HG03095 (cell line): ENCODE measurements around the gene SYNE3.

ENCODE experiments used
- ATAC-seq: cut with Tn5 transposase; IDR thresholded peaks from one replicate; pipeline ENCODE4 v1.9.1; 2021; ENCODE audit warnings: moderate library complexity; ENCODE audit not compliant: unreplicated experiment

SYNE3 gene

DNA sequence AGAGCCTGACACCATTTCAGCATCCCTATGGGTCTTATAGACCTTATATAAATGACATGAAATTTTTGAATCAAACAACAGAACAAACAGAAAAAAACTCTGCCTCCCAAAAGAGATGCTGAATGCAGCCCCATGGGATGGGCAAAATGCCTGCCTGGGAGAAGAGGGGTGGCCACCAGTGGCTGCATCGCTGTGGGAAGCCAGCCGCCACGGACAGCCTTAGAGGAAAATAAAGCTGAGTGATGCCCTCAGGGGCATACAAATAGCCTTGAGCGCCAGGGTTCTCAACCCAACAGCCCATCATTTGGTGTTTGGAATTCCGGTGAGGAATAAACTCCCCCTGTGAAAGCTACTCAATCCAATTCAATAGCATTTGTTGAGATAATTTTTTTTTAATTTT lies 22.9 kb downstream of the SYNE3 start:
- ATAC-seq = no peak

DNA sequence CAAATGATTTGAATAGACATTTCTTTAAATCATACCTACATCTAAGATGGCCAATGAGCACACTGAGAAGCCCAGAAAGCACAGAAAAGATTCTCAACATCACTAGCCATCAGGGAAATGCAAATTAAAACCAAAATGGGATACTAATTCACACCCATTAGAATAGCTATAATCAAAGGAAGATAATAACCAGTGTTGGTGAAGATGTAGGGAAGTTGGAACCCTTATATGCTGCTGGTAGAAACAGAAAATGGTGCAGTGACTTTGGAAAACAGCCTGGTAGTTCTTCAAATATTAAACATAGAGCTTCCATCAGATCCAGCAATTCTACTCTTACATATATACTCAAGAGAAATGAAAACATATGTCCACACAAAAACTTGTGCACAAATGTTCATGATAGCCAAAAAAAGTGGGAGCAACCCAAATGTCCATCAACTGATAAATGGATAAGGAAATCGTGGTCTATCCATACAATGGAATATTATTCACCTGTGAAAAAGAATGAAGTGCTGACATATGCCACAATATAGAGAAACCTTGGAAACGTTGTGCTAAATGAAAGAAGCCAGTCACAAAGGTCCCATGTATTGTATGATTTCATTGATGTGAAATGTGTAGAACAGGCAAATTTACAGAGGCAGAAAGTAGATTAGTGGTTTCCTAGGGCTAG lies 24.4 kb downstream of the SYNE3 start:
- ATAC-seq = no peak

DNA sequence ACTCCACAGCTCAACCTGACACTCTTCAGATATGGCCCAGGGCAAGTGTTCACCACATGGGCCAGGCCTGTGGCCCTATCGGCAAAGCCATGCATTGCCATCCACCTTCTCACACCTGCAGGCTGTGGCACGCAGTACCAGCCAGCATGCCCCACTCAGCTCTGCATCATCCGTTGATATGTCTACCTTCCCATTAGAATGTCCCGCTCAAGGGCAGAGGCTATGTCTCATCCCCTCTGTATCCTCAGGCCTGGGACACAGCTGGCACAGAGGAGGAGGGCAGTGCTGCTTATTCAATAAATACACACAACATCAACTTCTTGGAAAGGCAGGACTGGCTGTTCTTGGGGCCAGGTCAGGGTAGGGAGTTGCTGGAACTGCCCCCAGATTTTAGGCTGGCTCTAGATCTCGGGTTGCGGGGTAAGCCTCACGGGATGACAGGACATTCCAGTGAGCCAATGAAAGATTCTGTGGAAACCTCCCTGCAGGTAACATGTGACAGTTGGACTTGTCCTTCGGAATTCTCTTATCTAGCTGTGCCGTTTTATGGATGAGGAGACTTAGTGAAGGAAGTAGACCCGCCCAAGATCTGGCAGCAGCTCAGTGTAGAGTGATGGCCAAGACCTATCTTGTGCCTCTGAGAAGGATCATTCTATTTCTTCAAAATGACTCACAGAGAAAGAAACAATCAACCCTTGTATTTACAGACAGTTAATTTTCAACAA lies 25.6 kb downstream of the SYNE3 start:
- no peak for ATAC-seq

DNA sequence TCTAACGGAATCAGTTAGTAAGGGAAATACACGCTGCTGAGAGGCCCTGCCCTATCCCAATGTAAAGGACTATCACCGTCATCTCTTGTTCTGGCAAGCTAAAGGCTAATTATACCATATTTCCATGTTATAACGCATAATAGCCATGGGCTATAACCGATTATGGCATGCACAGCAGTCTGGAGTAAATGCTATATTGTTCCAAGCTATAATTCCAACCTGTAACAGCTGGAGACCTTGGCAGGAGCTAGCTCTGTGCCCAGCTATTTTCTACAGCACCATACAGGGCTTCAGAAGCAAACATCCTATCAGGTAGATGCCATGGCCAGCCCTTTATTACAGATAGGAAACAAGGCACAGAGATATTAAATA lies 26.3 kb downstream of the SYNE3 start:
- no peak for ATAC-seq

DNA sequence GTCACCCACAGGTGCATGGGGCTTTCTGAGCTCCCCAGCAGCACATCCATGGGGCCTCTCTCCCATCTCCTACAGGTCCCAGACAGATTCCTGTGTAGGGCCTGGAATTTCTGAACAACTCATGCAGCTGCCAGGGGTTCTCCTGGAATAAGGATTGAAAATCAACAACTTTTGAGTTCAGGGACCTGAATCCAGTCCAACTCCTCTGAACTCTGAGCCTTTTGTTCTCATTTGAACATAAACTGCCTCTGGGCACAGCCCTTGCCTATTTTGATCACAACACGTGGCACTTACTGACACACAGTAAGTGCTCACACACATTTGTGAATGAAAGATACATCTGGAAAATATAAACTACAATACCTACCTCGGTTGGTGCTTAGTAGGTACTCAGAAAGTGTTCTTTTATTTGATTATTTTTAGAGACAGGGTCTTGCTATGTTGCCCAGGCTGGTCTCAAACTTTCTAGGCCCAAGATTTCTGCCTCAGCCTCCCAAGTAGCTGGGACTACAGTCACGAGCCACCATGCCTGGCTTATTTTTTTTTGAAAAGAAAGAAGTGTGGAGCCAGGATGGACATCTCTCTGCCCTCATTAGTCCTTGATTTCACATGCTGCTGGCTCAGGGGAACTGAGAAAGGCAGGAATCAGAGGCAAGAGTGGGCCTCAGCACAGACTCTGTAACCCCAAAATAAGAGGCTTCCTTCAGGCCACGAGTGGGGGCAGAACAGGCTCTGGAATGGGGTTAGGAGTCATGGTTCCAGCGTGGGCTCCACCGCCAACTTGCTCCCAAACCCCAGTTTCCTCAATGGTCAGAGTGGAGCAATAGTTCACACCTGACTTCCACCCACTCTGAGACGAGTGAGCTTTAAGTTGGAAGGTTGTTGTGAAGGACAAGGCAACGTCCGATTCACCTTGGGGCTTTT lies 27.0 kb downstream of the SYNE3 start:
- no peak for ATAC-seq

DNA sequence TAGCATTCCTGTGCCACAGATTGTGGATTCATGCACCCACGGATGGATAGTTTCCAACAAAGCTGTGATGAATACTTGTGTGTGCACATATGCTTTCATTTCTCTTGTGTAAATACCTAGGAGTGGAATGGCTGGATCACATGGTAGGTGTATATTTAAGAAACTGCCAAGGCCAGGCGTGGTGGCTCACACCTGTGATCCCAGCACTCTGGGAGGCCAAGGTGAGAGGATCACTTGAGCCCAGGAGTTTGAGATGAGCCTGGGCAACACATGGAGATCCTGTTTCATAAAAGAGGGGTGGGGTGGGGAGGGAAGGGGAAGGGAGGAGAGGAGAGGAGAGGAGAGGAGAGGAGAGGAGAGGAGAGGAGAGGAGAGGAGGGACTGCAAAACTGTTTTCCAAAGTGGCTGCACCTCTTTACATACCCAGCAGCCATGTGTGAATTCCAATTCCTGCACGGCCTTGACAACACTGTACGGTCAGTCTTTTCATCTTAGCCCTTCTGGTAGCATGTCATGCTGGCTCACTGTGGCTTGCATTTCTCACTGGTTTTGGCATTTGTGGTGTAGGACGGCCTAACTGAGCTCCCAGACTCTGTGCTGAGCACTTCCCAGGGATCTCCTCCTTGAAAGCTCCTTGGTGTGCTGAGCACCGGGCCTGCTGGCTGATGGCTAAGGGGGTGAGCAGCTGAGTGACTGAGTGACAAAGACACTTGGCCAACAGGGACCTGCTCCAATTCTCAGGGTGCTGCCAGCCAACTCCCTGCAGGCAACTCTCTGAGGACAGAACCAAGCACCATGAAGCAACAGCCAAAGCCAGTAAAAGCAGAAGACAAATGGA lies 27.9 kb downstream of the SYNE3 start:
- ATAC-seq = no peak

DNA sequence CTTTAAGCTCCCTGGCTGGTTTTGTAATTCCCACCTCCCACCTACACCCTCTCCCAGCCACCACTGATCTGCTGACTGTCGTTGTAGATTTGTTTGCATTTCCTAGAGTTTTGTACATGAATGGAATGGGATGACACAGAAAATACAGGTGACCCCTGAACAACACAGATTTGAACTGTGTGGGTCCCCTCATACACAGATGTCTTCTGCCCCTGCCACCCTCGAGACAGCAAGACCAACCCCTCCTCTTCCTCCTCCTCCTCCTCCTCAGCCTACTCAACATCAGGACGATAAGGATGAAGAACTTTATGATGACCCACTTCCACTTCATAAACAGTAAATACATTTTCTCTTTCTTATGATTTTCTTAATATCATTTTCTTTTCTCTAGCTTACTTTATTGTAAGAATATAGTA lies 28.8 kb downstream of the SYNE3 start:
- no peak for ATAC-seq

DNA sequence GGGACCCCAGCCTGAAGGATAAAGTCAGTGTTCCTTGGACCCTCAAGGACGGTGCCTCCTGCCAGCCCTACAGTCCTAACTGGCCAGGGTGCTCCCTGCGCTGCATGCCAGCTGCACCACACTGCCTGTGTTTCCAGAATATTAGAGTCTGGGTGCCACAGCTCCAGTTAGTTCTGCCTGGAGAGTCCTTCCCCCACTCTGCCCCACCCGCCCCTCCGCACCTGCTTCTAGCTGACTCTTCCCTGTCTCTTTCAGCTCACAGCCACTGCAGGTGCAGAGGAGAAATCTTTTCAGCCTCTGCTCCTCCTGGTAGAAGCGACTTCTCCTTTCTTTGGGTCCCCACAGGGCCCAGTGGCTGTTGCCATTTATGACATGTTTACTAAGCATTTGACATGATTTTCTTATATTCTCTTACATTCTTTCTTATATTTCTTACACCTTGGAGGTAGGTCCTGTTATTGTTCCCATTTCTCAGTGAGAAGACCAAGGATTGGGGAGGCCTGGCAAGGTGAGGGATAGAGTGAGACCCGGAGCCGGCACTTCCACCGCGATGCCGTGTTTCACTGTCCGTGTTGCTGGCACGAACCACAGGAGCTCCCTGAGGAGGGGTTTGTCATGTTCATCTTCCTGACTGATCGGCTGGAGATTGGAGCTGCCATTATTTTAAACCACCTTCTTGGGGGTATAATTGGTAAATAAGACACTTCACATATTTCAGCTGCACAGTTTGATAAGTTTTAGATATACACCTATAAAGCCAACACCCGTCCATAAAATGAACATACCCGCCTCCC lies 29.4 kb downstream of the SYNE3 start:
- ATAC-seq = no peak

DNA sequence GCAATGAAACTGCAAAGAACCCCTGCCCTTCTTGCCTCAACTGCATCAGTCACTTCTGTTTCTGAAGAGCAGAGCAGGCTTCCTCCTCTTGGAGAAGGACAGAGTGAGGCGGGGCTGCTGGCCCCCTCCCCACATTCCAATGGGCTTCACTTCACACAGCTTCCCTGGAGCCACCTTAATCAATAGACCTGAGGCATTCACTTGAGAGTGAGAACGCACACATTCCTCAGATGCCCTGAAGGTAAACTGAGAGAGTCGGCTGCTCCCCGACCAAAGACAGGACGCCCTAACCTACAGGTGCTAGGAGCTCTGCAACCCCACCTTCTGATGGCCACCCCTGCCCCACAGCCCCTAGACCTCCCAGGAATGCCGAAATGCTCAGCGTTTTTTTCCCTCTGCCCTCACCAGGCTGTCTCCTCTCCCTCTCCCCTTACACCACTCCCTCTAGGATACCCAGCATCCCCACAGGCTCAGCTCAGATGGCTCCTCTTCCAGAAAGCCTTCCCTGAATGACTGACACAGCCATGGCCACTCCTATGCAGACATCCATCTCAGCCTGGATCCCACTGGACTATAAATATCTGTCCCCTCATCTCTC lies 31.1 kb downstream of the SYNE3 start:
- ATAC-seq = no peak

DNA sequence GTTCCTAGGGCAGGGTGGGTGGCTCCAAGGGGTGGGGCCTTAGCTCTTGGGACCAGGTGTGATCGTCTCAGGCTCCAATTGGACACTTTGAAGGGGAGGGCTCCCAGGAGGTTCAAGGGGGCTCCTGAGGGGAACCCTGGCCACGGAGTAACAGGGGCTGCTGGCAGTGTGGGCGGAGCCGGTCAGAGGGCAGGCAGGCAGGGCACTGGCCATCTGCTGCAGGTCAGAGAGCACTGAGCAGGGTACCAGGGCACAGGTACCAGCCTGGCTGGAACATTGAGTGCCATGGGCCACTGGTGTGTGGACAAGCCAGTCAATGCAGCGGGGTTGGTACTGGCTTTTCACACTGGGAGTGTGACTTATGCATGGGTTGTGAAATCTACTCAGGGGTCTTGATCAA lies 32.2 kb downstream of the SYNE3 start:
- no peak for ATAC-seq

DNA sequence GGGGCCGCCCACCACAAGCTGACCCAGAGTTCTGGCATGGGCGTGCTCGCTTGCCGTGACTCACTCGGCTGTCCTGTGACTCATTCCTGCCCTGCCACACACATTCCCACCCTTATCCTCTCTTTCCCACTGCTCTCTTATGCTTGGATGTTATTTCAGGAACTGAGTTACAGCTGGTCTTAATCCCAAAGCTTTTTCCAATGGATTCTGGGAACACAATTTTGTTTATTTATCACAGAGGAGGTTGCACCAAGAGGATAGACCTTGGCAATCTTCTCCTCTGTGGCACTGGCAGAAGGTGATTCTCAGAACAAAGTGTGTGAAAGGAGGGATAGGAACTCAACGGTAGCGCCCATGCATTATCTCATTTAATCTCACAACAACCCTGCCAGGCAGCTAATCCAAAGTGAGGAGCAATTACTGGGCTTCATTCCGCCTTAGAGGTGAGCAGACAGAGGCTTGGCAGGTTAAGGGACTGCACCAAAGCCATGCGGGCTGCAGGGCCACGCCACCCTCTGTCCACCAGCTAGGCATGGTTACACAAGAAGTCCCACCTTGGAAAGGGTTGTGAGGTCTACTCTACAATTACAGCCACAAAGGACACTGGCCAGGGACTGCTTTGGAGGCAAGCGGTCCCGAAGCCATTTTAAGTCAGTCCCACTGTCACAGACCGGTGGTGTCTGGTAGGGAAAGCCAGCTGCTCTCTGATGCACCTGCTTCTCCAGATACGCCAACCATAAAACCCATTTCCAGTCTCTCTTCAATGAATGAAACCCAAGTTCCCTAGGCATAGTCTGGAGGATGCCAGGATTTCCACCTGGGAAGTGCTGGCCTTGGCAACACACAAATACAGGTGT lies 32.9 kb downstream of the SYNE3 start:
- ATAC-seq = no peak

DNA sequence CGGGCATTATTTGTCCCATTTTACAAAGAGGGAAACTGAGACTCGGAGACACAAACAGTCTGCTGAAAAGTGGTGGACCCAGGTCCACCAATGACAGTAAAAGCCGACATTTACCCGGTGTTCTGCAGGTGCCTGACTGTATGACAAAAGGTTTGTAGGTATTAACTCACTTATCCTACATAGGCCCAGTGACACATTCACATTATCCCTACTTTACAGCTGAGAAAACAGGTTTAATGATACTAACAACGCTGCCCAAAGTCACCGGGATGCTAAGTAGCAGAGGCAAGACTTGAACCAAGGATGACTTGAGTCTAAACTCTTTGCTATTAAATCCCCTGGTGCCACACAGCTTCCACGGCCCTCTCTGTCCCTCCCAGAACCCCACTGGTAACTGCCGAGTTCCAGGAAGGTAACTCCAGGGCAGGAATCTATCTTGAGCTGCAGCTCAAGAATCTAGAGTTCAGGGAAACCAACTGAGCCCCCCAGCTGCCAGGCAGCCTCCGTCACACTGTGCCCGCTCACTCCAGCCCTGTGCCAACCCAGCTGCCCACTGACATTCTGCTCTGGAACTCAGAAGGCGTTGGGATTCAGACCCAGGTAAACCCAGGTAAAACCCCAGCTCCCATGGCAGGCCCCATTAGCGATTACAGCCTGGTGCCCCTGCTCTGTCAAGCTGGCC lies 33.7 kb downstream of the SYNE3 start:
- ATAC-seq = no peak

DNA sequence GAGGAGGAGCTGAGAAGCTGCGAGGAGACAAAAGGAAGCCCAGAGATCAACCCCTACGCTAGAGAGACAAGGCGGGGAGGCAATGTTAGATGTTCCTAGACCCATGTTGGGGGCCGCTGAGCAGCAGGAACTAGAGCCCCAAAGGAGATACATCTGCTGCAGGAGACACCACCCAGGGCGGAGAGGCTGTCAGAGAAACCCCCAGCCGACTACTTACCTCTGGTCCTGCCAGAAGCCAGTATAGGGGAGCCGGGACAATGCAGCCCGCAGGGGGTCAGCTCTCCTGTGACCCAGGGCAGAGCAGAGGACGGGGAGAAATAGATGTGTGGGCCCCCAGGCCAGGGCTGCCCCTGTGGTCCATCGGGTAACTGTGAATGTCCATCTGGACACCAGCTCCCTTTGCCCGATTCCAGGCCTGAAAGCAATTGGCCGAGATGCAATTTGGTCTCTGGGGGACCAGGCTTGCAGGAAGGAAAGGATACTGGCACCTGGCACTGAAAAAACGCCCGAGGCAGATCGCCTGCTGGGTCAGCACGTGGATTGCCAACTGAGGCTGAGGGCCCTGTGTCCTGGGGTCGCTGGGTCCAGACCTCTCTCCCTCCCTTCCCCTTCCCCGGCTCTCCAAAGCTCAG lies 34.9 kb downstream of the SYNE3 start:
- no peak for ATAC-seq

DNA sequence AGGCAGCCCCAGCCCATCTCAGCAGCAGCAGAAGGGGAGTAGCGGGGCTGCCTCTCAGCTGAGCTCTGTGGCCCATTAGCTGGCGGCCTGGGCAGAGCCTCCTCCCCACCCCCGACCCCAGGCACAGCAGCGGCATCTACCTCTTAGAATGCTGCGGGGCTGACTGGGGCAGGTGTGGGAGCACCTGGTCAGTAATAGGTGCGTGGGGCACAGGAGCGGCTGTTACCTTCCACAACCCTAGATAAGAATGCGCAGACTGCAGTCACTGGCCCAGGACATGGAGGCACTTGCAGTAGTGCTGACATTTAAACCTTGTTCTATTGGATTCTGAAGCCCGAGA lies 35.6 kb downstream of the SYNE3 start:
- ATAC-seq = no peak

DNA sequence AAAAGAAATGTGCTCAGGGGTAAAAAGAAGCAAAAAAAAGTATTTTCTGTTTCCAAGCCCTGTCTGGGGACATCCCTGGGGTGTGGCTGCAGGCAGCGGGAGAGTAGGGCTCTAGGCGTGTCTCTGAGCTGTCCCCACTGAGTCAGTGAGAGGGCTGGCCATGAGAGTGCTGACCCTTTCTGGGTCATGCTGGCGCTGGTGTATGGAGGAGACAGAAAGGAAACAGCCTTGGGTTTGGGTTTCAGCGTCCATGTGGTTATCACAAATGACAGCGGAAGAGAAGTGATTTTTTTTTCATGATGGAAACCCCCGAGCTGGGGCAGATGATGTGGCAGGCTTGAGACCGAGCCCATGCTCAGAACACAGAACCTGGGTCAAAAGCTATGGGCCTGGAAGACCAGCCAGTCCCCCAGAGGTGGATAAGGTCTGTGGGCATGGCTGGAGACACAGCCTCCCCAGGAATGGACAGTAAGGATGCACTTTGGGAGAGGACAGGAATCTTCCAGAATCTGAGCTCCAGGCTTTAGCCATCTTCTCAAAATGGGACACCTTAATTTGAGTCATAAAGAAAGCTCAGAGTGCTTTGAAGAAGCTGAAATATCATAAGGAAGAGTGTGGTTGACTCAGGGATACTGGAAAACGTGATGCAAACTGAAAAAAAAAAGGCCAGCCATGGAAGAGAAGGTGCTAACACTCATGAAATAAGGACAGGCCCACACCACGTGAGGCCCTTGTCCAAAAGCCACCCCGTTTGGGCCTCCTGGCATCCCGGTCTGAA lies 36.2 kb downstream of the SYNE3 start:
- no peak for ATAC-seq

DNA sequence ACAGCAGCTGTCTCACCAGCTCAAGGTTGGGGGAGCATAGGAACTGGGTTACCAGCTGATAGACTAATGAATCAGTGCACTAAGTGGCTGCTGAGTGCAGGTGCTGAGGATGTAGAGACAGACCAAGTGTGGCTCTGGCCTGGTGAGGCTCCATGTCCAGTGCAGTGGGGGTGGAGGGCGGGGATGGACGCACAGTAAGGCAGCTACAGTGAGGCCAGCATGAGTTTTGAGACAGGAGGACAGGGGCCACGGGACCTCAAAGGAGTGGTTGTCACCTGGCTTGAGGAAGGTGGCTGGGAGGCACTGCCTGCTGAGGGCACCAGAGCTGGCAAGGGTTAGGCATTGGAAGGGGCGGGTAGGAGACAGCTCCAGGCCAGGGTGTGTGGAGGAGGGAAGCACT lies 37.0 kb downstream of the SYNE3 start:
- ATAC-seq = no peak

DNA sequence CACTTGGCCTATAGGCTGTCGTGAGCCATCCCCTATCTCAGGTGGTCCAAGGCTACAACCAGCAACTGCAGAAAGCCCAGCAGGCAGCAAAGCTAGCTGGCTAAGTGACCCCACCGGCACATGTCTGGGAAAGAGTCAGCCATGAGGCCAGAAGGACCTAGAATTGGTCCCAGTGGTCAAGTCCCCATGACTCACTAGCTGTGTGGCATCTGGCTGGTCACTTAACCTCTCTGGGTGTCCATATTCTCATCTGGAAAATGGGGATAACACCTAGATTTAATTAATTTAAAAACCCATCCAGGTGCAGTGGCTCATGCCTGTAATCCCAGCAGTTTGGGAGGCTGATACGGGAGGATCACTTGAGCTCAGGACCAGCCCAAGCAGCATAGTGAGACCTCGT lies 37.6 kb downstream of the SYNE3 start:
- no peak for ATAC-seq
